ENCODE results near the gene LAGE3.

The LAGE3 gene

DNA sequence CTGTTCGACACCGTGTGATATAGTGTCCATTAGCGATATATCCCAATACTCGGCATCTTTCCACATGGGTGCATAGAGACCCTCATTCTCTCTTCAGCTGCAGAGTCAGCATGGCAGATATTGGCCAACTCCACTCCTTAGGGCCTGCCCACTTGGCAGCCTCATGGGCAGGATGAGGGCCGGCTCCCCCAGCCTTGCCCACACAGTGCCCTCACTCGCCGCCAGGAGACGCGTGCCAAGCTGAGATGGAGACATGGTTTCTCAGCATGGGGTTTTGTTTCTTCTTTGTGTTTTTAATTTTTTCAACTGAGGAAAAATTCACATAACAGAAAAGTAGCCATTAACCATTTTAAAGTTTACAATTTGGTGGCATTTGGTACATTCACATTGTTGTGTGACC is 26.3 kb downstream of the LAGE3 start:
- no peak for DNase-seq

DNA sequence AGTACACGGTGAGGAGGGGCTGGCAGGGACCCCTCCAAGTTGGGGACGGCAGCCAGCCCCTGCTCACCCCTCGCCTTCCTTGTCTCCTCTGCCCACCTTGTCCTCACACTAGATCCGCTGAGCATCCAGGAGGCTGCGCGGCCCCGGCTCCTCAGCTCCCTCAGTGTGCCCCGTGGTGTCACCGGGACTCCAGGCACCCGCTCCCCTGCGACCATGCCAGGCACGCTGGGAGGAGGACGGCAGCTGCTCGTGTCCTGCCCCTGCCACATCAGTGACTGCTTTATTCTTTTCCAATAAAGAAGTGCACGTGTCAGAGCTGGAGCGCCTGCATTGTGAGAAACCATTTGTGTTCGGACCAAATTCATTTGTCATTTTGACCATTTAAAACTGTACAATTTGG is 28.8 kb downstream of the LAGE3 start:
- DNase-seq, result no peak

DNA sequence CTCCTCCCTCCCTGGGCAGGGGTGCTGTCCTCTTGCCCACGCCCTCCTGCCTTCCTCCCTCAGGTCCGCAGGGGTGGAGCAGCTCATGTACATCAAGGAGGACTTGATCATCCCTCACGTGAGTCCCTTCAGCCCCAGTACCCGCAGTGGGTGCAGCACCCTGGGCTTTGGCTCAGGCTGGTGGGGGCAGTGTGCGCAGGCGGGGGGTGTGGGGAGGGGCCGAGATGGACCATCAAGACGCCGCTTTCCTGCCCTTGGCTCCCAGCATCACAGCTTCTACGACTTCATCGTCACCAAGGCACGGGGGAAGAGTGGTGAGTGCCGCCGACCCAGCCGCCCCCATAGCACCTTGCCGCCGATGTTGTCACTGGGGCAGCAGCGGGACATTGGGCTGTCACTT is 29.5 kb downstream of the LAGE3 start:
- no peak for DNase-seq

DNA sequence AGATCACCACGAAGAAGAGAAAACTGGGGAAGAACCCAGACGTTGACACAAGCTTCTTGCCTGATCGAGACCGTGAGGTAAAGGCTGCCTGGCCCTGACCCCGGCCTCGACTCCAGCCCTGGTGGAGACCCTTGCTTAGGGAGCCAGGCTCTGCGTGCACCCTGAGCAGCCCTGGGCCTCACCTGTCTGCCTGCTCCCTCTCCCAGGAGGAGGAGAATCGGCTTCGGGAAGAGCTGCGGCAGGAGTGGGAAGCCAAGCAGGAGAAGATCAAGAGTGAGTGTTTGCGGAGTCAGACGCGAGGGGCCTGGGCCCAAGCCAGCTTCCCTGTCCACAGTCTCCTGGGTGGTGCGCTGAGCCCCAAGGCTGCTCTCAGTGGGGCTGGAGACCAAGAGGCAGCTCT is 30.6 kb downstream of the LAGE3 start:
- DNase-seq, result no peak

DNA sequence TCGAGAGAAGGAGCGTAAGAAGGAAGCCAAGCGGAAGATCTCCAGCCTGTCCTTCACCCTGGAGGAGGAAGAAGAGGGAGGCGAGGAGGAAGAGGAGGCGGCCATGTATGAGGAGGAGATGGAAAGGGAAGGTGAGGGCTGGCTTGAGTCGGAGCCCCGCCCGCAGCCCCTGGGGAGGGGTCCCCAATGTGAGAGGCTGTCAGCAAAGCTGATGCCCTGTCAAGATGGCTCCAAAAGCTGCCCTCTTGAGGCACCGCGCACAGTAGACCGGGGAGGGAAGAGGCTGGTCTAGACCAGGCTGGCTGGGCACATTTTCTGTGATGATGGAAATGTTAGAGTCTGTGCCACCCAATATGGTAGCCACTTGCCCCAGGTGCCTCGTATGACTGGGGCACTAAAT is 32.7 kb downstream of the LAGE3 start:
- DNase-seq, result no peak

DNA sequence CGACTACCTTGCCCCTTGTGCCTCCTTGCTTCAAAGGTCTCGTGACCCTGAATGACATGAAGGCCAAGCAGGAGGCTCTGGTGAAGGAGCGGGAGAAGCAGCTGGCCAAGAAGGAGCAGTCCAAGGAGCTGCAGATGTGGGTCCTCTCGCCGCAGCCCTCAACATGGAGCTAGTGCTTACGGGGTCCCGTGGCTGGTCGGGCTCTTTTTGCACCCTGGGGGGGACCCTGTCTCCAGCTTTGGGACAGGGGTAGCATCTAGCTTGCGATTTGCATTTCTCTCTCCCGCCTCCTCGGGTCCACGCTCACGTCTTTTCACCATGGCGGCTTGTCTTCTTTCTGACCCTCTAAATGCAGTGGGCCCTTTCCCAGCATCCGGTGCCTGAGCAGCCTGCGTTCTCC is 33.3 kb downstream of the LAGE3 start:
- no peak for DNase-seq

DNA sequence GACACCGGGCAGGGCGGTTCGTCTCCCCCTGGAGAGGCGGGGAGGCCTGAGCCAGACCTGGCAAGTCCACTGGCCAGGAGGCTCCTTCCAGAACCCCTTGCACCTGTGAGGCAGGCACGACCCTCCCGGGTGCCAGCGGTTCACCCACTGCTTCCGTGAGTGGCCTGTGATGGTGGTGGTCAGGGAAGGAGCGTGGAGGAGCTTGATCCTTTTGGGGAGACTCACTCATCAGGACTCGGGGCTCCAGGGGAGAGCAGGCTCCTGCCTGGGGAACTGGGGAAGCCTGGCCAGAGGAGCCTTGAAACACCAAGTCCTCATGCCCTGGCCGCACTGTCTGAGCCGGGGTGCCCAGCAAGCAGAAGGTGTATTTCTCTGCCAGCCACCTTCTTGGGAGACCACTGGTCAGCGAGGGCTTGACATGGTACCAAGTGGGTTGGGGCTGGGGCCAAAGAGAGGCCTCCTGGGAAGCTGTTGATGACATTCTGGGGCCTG is 34.3 kb downstream of the LAGE3 start:
- DNase-seq, result no peak

DNA sequence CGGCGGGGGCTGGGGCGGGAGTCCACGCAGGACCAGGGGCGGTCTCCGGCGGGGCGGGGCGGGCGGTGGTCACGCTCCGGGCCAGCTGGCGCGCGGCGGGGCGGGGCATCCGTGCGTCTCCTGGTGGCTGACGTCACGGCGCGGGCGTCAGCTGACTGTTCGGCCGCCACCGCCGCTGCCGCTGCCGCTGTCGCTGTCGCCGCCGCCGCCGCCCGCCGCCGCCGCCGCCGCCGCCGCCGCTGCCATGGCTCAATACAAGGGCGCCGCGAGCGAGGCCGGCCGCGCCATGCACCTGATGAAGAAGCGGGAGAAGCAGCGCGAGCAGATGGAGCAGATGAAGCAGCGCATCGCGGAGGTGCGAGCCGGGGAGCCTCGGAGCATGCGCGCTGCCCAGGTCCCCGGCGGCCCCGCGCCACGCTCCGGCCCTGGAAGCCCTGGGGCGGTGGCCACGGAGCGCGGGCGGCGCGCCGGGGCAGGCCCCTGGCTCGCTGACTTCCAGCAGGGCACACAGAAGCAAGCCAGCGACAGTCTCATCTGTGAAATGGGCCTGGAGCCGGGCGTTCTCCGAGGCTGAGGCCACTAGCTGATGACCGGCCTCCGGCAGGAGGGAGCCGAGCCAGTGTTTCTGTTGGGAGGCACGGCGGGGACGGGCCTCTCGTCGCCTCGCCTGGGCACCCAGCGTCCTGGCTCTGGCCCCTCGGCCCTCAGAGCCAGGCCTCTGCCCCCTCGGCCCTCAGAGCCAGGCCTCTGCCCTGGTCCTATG is 34.9 kb downstream of the LAGE3 start, which contains the start of gene FAM50A:
Gene FAM50A (plus strand): TSS at position 150 of the 763 bp plus-strand sequence. CDS start 95 bp downstream, at position 245.
- peak; percentile 24 to 48 (median 43) for DNase-seq

DNA sequence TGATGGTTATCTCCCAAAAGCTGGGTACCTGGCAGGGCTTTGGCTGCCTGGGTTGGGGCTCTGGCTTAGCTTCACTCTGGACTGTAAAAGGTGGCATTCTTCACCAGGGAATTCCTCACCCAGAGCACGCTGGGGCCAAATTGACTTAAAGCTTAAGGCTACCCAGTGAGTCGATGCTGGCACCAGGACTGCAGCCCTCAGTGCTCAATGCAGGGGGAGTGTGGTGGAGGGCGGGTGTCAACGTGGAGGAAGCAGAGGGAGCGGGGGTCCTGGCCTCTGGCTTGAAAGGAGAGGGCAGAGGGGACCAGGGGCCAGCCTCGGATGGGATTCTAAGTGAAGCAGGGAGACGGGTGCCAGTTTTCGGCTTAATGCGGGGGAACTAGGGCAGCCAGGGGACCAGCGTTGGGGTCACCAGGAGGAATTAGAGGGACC is 35.6 kb downstream of the LAGE3 start:
- DNase-seq, result no peak

DNA sequence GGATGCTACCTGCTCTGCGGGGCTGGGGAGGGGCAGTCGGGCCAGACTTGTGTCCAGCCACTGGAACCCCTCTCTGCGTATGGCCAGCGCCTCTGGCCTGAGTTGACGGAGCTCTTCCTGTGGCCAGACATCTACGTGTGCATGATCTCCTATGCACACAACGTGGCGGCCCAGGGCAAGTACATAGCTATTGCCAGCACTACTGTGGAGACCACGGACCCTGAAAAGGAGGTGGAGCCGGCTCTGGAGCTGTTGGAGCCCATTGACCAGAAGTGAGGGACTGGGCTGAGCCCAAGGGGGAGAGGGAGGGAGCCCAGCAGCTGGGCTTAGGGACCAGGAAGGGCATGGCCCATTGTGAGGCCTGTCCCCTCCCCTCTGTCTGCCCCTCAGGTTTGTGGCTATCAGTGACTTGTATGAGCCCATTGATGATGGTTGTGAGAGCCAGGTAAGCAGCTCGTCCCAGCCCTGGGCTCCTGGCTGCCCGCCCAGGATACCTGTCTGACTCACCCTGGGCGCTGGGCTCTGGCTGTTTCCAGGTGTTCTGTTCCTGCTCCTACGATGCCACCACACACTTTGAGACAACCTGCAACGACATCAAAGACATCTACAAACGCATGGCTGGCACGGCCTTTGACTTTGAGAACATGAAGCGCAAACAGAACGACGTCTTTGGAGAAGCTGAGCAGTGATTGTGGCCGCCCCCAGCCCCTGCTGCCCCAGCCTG is 36.9 kb downstream of the LAGE3 start:
- DNase-seq, result no peak

DNA sequence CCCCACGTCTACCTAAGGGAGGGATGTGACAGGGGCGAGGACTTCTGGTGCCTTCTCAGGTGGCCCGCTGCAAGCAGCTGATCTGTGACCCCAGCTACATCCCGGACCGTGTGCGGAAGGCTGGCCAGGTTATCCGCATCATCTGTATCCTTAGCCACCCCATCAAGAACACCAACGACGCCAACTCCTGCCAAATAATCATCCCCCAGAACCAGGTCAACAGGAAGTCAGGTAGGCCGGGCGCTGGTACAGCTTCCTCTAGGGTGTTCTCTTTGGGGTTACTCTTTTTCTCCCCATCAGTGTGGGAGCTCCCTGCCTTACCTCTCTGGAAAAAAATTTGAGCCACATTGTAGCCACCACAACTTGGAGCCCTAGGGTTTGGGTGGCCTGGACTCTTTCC is 37.5 kb downstream of the LAGE3 start:
- DNase-seq, result no peak

DNA sequence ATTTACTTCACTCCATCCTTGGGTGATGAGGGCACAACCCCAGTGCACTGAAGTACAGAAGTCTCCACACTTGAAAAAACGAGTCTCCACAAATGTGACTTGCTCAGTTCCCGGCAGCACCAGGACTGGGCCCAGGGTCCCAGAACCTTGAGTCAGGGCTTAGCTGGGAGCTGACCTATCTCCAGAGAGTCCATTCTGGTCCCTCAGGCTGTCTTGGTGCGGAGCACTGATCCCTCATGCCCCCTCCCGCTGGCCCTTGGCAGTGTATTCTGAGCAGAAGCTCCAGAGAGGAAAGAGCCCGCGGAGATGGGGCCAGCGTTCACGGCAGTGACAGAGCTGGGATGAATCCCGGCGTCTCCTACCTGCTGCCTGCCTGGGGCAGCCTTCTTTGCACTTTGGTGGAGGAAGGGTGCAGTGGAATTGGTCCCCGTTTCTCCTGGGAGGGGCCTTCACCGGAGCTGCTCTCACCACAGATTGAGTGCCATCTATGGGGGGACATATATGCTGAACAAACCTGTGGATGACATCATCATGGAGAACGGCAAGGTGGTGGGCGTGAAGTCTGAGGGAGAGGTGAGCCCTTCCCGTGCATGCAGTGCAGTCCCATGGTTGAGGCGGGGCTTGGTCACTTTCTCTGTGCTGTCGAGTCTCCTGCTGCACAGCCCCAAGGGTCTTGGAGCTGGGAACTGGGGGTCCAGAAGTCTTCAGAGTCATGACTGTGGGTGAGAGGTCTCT is 38.3 kb downstream of the LAGE3 start:
- no peak for DNase-seq

DNA sequence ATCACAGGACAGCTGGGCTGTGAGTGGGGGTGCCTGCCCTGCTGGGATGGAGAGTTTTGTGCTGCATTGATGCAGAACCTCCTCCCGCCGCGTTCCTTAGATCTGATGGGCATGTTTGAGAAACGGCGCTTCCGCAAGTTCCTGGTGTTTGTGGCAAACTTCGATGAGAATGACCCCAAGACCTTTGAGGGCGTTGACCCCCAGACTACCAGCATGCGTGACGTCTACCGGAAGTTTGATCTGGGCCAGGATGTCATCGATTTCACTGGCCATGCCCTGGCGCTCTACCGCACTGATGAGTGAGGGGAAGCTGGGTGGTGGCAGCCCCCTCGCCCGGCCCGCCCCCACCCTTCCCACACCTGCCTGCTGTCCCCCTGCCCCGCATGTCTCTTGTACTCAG is 39.2 kb downstream of the LAGE3 start:
- no peak for DNase-seq

DNA sequence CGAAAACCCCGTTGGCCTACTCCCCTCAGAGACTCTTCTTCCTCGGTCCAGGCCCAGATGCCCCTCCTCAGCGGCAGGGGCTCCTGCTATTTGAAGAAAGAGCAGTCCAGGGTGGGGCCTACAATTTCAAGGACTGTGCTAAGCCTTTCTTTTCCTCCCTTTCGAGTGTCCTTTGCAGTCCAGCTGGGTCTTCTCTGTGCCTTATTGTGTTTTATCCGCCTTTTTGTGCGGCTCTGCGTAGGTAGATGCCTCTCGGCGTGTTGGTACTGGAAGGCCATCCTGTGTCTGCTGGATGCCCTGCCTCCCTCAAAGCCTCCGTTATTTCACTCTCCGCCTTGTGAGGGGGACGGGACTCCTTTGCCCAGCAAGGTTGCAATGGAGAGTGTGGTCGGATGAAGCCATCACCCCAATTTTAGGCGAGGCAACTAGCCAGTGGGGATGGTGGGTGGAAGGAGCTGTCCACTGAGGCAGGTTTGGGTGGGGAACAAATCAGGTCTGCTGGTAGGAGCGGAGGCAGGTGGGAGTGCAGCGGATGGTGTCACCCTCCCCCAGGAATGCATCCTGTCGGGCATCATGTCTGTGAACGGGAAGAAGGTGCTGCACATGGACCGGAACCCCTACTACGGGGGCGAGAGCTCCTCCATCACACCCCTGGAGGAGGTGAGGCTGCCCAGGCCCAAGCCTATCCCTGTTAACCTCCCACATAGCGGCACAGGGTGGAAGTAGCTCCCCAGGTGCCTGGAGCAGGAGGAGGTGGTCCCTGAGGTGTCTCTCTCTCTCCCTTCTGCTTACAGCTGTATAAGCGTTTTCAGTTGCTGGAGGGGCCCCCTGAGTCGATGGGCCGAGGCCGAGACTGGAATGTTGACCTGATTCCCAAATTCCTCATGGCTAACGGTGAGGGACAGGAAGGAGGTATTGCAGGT is 40.8 kb downstream of the LAGE3 start:
- no peak for DNase-seq

DNA sequence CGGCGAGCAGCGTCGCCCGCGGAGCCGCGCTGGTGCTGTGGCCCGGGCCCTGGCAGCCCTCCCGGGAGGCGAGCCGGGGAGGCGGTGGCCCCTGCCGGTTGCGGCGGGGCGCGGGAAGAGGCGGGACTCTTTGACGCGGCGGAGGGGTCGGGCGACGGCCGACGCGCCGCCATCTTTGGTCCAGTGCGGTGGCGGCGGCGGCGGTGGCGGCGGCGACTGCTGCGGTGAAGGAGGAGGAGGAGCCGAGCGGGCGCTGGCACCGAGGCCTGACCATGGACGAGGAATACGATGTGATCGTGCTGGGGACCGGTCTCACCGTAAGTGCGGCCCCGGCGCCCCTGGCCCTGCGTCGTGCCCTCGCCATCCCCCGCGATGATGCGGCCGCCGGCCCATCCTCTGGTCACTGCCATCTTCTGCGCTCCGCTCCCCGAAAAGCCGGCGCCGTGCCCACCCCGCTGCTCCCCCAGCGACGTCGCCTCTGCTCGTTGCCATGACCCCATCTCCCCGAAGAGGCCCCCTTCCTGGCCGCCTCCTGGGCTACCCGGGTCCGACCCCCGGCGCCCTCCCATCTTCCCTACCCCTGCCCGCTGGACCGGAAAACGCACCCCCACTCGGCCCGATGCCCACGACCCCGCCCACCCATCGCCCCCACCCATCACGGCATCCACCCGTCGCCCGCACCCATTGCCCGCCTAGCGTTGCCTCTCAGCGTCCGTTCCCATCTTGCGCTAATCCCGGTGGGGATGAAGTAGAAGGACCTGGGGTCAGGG is 41.9 kb downstream of the LAGE3 start, which contains the start of gene GDI1:
Gene GDI1 (plus strand): TSS at position 172 of the 770 bp plus-strand sequence. CDS start 101 bp downstream, at position 273.
- peak; percentile 18 to 43 (median 28) for DNase-seq

DNA sequence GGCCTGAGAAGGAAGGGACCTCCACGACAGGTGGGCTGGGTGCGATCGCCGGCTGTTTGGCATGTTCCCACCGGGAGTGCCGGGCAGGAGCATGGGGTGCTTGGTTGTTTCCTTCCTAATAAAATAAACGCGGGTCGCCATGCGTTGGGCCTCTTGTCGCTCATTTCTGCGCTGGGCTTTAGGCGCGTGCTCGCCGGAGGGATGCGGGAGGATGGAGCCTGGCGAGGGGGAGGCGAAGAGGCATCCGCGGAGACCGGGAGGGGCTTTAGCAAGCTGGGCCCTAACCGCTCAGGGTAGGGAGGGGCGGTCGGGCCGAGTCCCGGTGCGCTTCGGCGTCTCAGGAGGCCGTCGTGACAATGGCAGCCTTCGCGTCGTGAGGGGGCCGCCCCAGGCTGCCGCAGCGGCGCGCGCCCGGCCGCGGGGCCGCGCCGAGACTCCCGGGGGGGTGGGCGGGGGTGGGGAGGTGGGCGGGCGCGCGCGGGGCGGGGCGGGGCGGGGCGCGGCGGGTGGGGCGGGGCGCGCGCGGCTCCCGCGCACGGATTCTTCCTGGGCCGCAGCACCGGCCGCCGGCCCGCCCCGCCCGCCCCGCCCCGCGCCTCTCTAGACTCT is 42.6 kb downstream of the LAGE3 start:
- peak; percentile 18 to 43 (median 25) for DNase-seq

DNA sequence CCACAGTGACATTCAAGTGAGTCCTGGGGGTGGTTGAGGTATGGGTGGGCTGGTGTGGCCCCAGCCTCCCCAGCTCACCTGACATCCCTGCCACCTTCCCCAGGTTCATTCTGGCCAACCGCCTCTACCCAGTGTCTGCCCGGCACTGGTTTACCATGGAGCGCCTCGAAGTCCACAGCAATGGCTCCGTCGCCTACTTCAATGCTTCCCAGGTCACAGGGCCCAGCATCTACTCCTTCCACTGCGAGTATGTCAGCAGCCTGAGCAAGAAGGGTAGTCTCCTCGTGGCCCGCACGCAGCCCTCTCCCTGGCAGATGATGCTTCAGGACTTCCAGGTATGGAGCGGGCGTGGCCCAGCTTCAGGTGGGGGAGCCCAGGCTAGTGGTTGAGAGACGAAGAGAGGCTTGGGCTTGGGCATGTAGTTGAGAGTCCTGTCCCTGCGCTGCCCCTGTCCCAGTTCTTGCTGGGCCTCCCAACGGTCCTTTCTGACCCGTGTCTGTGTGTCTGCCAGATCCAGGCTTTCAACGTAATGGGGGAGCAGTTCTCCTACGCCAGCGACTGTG is 43.8 kb downstream of the LAGE3 start:
- no peak for DNase-seq

DNA sequence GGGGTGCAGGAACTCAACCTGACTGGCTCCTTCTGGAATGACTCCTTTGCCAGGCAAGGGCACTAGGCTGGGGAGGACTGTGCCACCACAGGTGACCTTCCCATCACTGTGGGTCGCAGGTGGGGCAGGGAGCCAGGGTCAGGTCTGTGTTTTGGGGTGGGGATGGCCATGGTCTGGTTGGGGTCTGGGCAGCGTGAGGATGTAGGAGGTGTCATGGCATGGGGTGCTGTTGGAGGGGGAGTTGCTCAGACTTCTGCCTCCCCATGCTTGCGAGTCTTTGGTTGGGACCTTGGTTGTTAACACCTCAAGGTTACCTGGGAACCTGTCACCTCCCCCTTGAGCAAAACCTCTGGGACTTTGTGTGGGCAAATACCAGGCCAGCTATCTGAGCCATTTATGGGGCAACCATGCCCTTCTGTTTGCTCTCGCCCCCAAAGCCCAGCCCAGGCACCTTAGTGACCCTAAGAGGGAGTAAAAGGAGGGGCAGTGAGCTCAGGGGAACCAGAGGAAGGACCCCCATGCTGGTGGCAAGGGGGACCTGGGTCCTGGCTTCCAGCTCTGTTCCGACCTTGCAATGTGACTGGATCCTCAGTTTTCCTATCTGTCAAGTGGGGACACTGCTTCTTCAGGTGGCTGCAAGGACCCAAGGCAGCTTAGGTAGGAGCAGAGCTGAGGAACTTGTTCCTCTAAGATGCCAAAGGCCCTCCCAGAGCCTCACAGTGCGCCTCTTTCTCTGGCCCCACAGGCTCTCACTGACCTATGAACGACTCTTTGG is 44.5 kb downstream of the LAGE3 start:
- no peak for DNase-seq

DNA sequence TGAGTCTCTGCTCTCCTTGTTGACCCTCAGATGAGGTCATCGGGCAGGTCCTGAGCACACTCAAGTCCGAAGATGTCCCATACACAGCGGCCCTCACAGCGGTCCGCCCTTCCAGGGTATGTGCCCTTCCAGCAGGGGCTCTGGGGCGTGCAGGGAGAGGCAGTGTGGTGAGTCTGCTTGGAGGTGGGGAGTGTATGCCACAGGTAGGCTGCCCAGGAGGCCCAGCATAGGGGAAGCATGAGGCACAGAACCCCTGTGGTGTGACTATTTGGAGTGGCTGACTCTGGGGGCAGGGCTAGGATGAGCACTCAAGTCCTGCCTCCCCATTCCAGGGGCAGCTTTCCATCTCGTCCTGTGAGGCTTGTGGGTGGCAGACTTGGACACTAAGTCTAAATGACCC is 45.5 kb downstream of the LAGE3 start:
- no peak for DNase-seq

DNA sequence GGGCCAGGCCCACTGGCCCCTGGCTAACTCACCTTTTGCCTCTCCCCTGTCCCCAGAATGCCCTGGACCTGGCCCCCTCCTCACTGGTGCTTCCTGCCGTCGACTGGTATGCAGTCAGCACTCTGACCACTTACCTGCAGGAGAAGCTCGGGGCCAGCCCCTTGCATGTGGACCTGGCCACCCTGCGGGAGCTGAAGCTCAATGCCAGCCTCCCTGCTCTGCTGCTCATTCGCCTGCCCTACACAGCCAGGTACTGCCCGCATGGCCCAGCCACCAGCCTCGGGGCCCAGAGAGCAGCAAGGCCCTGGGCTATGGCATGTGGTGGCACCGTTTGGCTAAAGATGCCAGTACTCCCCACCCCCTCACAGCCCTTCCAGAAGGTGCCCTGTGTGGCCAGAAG is 46.9 kb downstream of the LAGE3 start:
- DNase-seq, result no peak

Measured in activated CD4-positive, CD25-positive, alpha-beta regulatory T cell (primary cell).